Measurements from ENCODE around the gene C12orf76. TPM values are rescaled to one million over a fixed set of nuclear protein-coding genes. Genes with fewer than 3 reads are reported as not detected.
A peak's percentile ranks its signal among the peaks of the same experiment; 100 is the strongest.
"Not testable (repeated sequence)": the region's sequence is repeated elsewhere in the genome, so short reads cannot be mapped to it uniquely, and the experiment has no call there.

Gene C12orf76
- total RNA-seq, 1 donor: 7.6 TPM

DNA sequence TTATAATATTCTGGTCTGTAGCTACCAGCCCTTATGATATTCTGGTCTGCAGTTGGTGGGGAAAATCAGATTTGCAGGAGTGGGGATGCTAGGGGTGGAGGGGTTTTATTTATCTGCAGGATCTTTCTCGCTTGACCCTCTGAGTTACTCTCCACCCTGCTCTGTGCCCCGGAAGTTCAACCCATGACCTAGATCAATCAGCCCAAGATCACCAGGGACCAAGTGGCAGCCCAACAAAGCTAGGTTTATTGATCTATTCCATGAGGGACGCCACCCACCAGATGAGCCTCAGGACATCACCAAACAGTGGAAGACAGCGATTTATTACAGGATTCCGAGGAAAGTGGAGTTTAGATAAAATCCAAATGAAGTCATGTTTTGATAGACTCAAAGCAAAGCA, 25.8 kb upstream of the C12orf76 start:
- H3K27ac ChIP-seq (ENCODE audit: low read depth, low read length): no peak overlapping the region
- no peaks in the 10 kb centered on the region for H4K20me1 ChIP-seq (ENCODE audit: insufficient read depth, low read length)
- no peaks in the 10 kb centered on the region for H3K27me3 ChIP-seq (ENCODE audit: insufficient read depth, low read length)
- no peak overlapping the region for H3K4me3 ChIP-seq (ENCODE audit: insufficient read depth, low read length)
- H3K4me2 ChIP-seq (ENCODE audit: insufficient read depth, low read length): peak overlapping the region; percentile 99
- DNase-seq (ENCODE audit: insufficient read length, low spot score, missing footprints): no peak
- peaks cover 8% of the 10 kb centered on the region for H3K4me1 ChIP-seq (ENCODE audit: insufficient read depth, low read length)
- H3K36me3 ChIP-seq (ENCODE audit: insufficient read depth, low read length): no peaks in the 10 kb centered on the region
- H3K79me2 ChIP-seq (ENCODE audit: insufficient read depth, low read length): no peaks in the 10 kb centered on the region
- no peaks in the 10 kb centered on the region for H3K9me3 ChIP-seq (ENCODE audit: low read depth, low read length)
- peak overlapping the region; percentile 99 for H2AFZ ChIP-seq (ENCODE audit: low read length)
- TF ChIP-seq, protein P1, sequence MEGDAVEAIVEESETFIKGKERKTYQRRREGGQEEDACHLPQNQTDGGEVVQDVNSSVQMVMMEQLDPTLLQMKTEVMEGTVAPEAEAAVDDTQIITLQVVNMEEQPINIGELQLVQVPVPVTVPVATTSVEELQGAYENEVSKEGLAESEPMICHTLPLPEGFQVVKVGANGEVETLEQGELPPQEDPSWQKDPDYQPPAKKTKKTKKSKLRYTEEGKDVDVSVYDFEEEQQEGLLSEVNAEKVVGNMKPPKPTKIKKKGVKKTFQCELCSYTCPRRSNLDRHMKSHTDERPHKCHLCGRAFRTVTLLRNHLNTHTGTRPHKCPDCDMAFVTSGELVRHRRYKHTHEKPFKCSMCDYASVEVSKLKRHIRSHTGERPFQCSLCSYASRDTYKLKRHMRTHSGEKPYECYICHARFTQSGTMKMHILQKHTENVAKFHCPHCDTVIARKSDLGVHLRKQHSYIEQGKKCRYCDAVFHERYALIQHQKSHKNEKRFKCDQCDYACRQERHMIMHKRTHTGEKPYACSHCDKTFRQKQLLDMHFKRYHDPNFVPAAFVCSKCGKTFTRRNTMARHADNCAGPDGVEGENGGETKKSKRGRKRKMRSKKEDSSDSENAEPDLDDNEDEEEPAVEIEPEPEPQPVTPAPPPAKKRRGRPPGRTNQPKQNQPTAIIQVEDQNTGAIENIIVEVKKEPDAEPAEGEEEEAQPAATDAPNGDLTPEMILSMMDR (IDR thresholded peaks at IDR 0.05; ENCODE audit: extremely low read depth, low read depth, low read length): no peak

DNA sequence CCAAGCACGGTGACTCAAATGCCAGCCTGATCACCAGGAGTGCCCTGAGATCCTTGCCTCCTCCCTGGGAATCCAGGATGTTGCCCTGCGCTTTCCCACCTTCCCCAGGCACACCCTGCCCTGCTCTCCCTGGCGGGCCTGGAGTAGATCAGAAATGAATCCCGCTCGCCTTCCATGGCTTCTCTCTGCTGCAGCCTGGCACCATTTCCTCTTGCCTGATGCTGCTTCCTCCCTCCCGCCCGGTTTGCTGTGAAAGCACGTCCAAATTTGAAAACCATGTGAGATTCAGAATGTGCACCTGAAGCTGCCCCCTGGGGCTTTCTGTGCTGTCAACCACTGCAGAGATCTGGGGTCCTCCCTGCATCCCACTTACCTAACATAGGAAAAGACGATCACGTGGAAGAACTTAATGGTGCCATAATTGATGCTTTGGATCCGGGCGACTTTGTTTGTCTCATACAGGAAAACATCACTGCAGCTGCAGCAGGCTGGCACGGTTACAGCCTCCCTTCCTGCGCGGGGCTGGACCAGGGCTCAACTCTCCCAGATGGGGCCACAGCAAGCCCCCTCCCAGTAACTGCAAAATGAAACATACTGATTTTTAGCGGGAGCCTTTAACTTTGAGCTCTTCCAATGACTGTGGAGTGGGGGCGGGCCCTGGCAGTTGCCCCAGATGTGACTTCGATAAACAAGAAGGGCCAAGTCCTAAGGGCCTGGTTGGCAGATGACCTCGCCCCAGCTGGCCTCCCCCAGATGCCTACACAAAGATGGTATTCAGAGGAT, 24.9 kb upstream of the C12orf76 start:
- DNase-seq (ENCODE audit: insufficient read length, low spot score, missing footprints): peak; percentile 88
- Histone ChIP-seq H3K4me2 (ENCODE audit: insufficient read depth, low read length) (peak overlapping the region; percentile 99), H3K4me1 (ENCODE audit: insufficient read depth, low read length) (peaks cover 8% of the 10 kb centered on the region), H3K36me3 (ENCODE audit: insufficient read depth, low read length) (no peaks in the 10 kb centered on the region), H3K9me3 (ENCODE audit: low read depth, low read length) (no peaks in the 10 kb centered on the region), H4K20me1 (ENCODE audit: insufficient read depth, low read length) (no peaks in the 10 kb centered on the region), H3K4me3 (ENCODE audit: insufficient read depth, low read length) (peak overlapping the region; percentile 89), H3K27ac (ENCODE audit: low read depth, low read length) (peak overlapping the region; percentile 45), H3K27me3 (ENCODE audit: insufficient read depth, low read length) (no peaks in the 10 kb centered on the region), H2AFZ (ENCODE audit: low read length) (peak overlapping the region; percentile 99), H3K79me2 (ENCODE audit: insufficient read depth, low read length) (no peaks in the 10 kb centered on the region)
- TF ChIP-seq, protein P1 (IDR thresholded peaks at IDR 0.05; ENCODE audit: extremely low read depth, low read depth, low read length): no peak

DNA sequence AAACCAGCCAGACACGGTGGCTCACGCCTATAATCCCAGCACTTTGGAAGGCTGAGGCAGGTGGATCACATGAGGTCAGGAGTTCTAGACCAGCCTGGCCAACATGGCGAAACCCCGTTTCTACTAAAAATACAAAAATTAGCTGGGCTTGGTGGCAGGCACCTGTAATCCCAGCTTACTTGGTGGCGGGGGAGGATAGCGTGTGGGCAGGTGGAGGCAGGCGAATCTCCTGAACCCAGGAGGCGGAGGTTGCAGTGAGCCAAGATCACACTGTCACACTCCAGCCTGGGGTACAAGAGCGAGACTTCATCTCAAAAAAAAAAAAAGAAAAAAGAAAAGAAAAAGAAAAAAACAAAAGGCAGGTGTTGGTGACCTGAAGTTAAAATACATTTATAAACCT, 24.3 kb upstream of the C12orf76 start:
- not testable (repeated sequence) for H3K36me3 ChIP-seq (ENCODE audit: insufficient read depth, low read length); H3K27me3 ChIP-seq (ENCODE audit: insufficient read depth, low read length); H4K20me1 ChIP-seq (ENCODE audit: insufficient read depth, low read length); H3K9me3 ChIP-seq (ENCODE audit: low read depth, low read length); H3K27ac ChIP-seq (ENCODE audit: low read depth, low read length); H3K79me2 ChIP-seq (ENCODE audit: insufficient read depth, low read length); H3K4me1 ChIP-seq (ENCODE audit: insufficient read depth, low read length); DNase-seq (ENCODE audit: insufficient read length, low spot score, missing footprints)
- Histone ChIP-seq H2AFZ (ENCODE audit: low read length) (peak overlapping the region; percentile 99), H3K4me3 (ENCODE audit: insufficient read depth, low read length) (peak overlapping the region; percentile 89), H3K4me2 (ENCODE audit: insufficient read depth, low read length) (peak overlapping the region; percentile 99)

DNA sequence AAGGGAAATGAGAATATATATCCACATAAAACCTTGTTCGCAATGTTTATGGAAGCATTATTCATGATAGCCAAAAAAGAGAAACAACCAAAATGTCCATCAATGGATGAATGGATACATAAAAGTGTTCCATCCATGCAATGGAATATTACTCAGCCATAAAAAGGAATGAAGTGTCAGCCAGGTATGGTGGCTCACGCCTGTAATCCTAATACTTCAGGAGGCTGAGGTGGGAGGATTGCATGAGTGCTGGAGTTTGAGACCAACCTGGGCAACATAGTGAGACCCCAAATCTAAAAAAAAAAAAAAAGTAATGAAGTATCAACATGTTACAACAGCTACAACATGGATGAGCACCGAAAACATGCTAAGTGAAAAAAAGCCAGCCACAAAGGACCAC, 23.6 kb upstream of the C12orf76 start:
- Histone ChIP-seq H3K27me3 (ENCODE audit: insufficient read depth, low read length) (no peaks in the 10 kb centered on the region), H3K36me3 (ENCODE audit: insufficient read depth, low read length) (no peaks in the 10 kb centered on the region), H3K4me3 (ENCODE audit: insufficient read depth, low read length) (no peak overlapping the region), H3K9me3 (ENCODE audit: low read depth, low read length) (no peaks in the 10 kb centered on the region), H3K4me2 (ENCODE audit: insufficient read depth, low read length) (no peak overlapping the region), H2AFZ (ENCODE audit: low read length) (no peak overlapping the region), H4K20me1 (ENCODE audit: insufficient read depth, low read length) (no peaks in the 10 kb centered on the region), H3K79me2 (ENCODE audit: insufficient read depth, low read length) (no peaks in the 10 kb centered on the region), H3K27ac (ENCODE audit: low read depth, low read length) (no peak overlapping the region), H3K4me1 (ENCODE audit: insufficient read depth, low read length) (peaks cover 8% of the 10 kb centered on the region)
- no peak for DNase-seq (ENCODE audit: insufficient read length, low spot score, missing footprints)
- TF ChIP-seq, protein P1 (IDR thresholded peaks at IDR 0.05; ENCODE audit: extremely low read depth, low read depth, low read length): no peak

All from osteoblast (primary cell).